A549 treated with dexamethasone at 1 μM for 4 hours (cell line): ENCODE measurements around the gene GRB7. TPM values are rescaled to one million over a fixed set of nuclear protein-coding genes. Genes with fewer than 3 reads are reported as not detected.

Experiments
- total RNA-seq: library from RNA; stranded (reverse); fragments of 200-300 nt; extraction: Qiagen RNA extraction; gene quantifications from 5 replicates; pipeline ENCODE4 v1.2.3, GENCODE V29; 2022

The GRB7 gene
- total RNA-seq = 3.5 to 5.7 TPM (median 4.8 TPM) in 5 replicates

DNA sequence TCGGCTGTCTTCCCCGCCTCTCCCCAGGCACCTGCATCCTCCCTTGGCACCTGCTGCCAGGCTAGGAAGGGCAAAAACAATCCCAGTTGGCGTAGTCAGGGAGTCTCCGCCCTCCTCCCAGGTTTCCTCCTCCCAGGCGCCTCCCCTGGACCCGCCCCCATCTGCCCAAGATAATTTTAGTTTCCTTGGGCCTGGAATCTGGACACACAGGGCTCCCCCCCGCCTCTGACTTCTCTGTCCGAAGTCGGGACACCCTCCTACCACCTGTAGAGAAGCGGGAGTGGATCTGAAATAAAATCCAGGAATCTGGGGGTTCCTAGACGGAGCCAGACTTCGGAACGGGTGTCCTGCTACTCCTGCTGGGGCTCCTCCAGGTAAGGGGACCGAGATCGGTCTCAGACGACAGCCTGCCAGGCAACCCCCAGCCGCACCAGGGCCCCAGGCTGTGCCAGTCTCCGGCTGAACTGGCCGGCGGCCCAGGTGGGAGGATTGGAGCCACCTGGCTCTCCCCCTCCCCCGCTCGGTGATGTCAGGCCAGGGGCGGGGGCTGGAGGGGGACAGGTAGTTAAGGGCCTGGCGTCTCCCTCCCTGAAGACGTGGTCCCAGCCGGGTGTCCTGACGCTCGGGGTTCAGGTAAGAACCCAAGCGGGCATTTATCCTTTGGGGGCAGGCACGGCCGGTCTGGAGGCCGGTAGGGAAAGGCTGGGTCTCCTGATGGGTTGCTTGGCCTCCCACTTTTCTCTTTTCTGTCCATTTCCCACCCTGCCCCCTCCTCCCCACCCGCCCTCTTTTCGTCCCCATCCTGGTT is at the start of gene GRB7:
GRB7 (plus strand) TSS at position 179 of the 808 bp plus-strand sequence. CDS start 4,364 bp downstream, outside the sequence.

DNA sequence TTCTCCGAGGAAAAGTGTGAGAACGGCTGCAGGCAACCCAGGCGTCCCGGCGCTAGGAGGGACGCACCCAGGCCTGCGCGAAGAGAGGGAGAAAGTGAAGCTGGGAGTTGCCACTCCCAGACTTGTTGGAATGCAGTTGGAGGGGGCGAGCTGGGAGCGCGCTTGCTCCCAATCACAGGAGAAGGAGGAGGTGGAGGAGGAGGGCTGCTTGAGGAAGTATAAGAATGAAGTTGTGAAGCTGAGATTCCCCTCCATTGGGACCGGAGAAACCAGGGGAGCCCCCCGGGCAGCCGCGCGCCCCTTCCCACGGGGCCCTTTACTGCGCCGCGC is 38.0 kb upstream of the GRB7 start, which contains the start of gene ERBB2:
ERBB2 (plus strand) TSS at position 247 of the 330 bp plus-strand sequence. CDS start 175 bp downstream, outside the sequence.

DNA sequence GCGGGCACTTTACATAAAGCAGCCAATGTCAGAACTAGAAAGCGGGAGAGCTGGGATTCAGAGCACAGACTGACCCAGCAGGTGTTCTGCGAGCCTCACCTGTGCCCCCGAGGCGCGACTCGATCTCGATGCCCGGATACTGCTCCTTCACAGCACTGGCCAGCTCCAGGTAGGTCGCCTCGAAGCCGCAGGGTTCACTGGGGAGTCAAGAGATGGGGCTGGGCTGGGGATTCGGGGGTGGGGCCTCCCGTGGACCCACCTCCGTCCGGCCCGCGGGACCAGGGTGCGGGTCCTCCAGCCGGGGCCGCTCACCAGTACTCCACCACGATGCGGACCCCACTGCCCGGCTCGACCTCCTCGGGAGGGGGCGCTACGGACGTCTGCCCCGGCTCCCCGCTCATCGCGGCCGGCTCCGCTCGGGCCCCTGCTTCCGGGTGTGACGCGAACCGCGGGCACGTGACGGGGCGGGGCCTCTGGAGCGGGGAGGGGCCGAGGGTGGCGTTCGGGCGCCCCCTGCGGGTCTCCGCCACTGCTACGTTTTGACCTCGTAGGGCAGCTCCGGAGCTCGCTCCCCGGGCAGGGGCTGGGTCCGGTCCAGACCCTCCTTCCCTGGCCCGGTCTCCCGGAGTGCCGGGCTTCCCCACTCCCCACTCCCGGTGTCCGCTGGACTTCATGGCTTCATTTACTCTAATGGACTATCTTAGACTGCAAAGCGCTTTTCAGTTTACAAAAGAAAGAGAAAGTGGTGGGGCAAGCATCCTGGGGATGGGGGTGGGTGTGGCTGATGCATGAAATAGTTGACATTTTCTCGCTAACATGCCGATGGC is 7.4 kb upstream of the GRB7 start, which contains the start of gene MIEN1:
MIEN1 (minus strand) TSS at position 438 of the 827 bp plus-strand sequence; CDS start at position 401, 37 bp downstream.

Other genes starting within 250 kb of the GRB7 start
- gene NEUROD2, start 130.0 kb upstream of the GRB7 start, total RNA-seq = not detected in 5 replicates
- gene PPP1R1B, start 111.0 kb upstream of the GRB7 start, total RNA-seq = 0.09 to 0.21 TPM (median 0.14 TPM) in 5 replicates
- gene STARD3, start 100.8 kb upstream of the GRB7 start, total RNA-seq = 34.5 to 66.2 TPM (median 64.6 TPM) in 5 replicates
- 0.53 to 1.1 TPM (median 0.92 TPM) in 5 replicates for gene TCAP, start 72.6 kb upstream of the GRB7 start, total RNA-seq
- 0.27 to 0.82 TPM (median 0.52 TPM) in 5 replicates for gene PNMT, start 69.5 kb upstream of the GRB7 start, total RNA-seq
- gene PGAP3, start 49.9 kb upstream of the GRB7 start, total RNA-seq = 6.9 to 8.0 TPM (median 7.5 TPM) in 5 replicates
- 22.8 to 36.6 TPM (median 33.4 TPM) in 5 replicates for gene ERBB2, start 37.9 kb upstream of the GRB7 start, total RNA-seq
- gene MIEN1, start 7.4 kb upstream of the GRB7 start, total RNA-seq = 79.9 to 98.8 TPM (median 83.5 TPM) in 5 replicates
- not detected in 5 replicates for gene IKZF3, start 126.4 kb downstream of the GRB7 start, total RNA-seq
- not detected in 5 replicates for gene ZPBP2, start 130.3 kb downstream of the GRB7 start, total RNA-seq
- gene GSDMB, start 180.7 kb downstream of the GRB7 start, total RNA-seq = 1.2 to 2.4 TPM (median 2.2 TPM) in 5 replicates
- gene ORMDL3, start 189.7 kb downstream of the GRB7 start, total RNA-seq = 33.0 to 41.3 TPM (median 37.4 TPM) in 5 replicates
- not detected in 5 replicates for gene LRRC3C, start 189.8 kb downstream of the GRB7 start, total RNA-seq
- gene GSDMA, start 225.1 kb downstream of the GRB7 start, total RNA-seq = not detected in 5 replicates
- gene PSMD3, start 242.9 kb downstream of the GRB7 start, total RNA-seq = 157 to 178 TPM (median 165 TPM) in 5 replicates